ENCODE measurements around the gene FAM151A. TPM values are rescaled to one million over a fixed set of nuclear protein-coding genes. Genes with fewer than 3 reads are reported as not detected.

Gene FAM151A
- total and polyA plus RNA-seq, 2 donors (not counting 3 experiments of a cell fraction or from before 2014, with no cell fraction given), result not detected

- CTCF ChIA-PET, result no interaction called here
- FAIRE-seq, result no peak
Measured at GRCh38 chr1:54588377-54588776, 34.9 kb downstream of the FAM151A start.

More at GRCh38 chr1:54588377-54588776, 34.9 kb downstream of the FAM151A start:
- Histone ChIP-seq H3K4me2 (ENCODE audit: insufficient read depth, low read length) (no peak overlapping the region), H3K9me3 (replicated peaks; ENCODE audit: control insufficient read depth, insufficient read depth, low read length) (no peaks in the 10 kb centered on the region), H3K9ac (replicated peaks; ENCODE audit: extremely low read depth, insufficient read depth, low read length) (no peak overlapping the region), H3K4me1 (ENCODE audit: control insufficient read depth, extremely low read depth, insufficient read depth, low read length) (no peaks in the 10 kb centered on the region), H3K4me3 (replicated peaks in 1 of 3; ENCODE audit: insufficient read depth in 1 of 3, low read depth in 1 of 3, low read length in 3 of 3) (no peak overlapping the region), H3K9me1 (replicated peaks; ENCODE audit: control insufficient read depth, extremely low read depth, insufficient read depth, low read length) (no peaks in the 10 kb centered on the region), H2AFZ (ENCODE audit: low read depth, low read length) (no peak overlapping the region), H3K27me3 (ENCODE audit: control insufficient read depth in 2 of 2, insufficient read depth in 2 of 2, low read length in 2 of 2) (no peaks in the 10 kb centered on the region), H4K20me1 (replicated peaks; ENCODE audit: control insufficient read depth, extremely low read depth, insufficient read depth, low read length) (no peaks in the 10 kb centered on the region), H3K79me2 (ENCODE audit: control insufficient read depth, insufficient read depth, low read length) (no peaks in the 10 kb centered on the region), H3K27ac (ENCODE audit: insufficient read depth, low read depth, low read length) (no peak overlapping the region), H3K36me3 (ENCODE audit: control insufficient read depth in 2 of 2, extremely low read depth in 1 of 2, insufficient read depth in 2 of 2, low read length in 2 of 2) (no peaks in the 10 kb centered on the region)
- intact Hi-C loops (cut with micrococcal nuclease), result no loop called here
- no peak for DNase-seq (ENCODE audit: low read depth, low spot score)
- no TSS peak for BruUV-seq (replicated peaks)
- POLR2A ChIA-PET, result no interaction called here
- dilution Hi-C loops (cut with MboI; ENCODE audit: extremely low pct_ligation_motif_present, low sequenced_read_pairs), result no loop called here
- TF ChIP-seq, protein P1, sequence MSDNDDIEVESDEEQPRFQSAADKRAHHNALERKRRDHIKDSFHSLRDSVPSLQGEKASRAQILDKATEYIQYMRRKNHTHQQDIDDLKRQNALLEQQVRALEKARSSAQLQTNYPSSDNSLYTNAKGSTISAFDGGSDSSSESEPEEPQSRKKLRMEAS (IDR thresholded peaks at IDR 0.05; ENCODE audit: insufficient read depth, insufficient read length), result no peak
- TF ChIP-seq EZH2 (IDR thresholded peaks at IDR 0.05; ENCODE audit: borderline replicate concordance, low read depth, low read length, severe bottlenecking), result no peak
- no peak for TF ChIP-seq GATA2 (IDR thresholded peaks at IDR 0.05; ENCODE audit: insufficient read depth, insufficient read length, low read depth, low read length)
- TF ChIP-seq POLR2A (IDR thresholded peaks at IDR 0.05; ENCODE audit: low read depth, low read length), result no peak
- no peak for TF ChIP-seq MYC (IDR thresholded peaks at IDR 0.05; ENCODE audit: low read depth, low read length)
- TF ChIP-seq POLR2AphosphoS5 (IDR thresholded peaks at IDR 0.05; ENCODE audit: insufficient read depth, low read depth, low read length), result no peak
- no peak for TF ChIP-seq FOS (IDR thresholded peaks at IDR 0.05; ENCODE audit: borderline replicate concordance, insufficient read depth, low read length)
- no peak for TF ChIP-seq JUN (IDR thresholded peaks at IDR 0.05; ENCODE audit: borderline replicate concordance, insufficient read depth, insufficient read length, low read depth)
- TF ChIP-seq CTCF (IDR thresholded peaks at IDR 0.05; ENCODE audit: extremely low read depth in 1 of 2, insufficient read depth in 1 of 2, low read depth in 1 of 2, low read length in 2 of 2), result no peak

All from endothelial cell of umbilical vein (primary cell).